GM23338 (cell line): ENCODE measurements around the gene RABL2A.
"Not testable (repeated sequence)": the region's sequence is repeated elsewhere in the genome, so short reads cannot be mapped to it uniquely, and the experiment has no call there.

Experiments
- CTCF ChIP-seq, 2 experiments: fragments of 200-600 bp in 1 of 2; sonication (generic) in 1 of 2; conservative IDR thresholded peaks; 2 replicates each; pipeline versions ENCODE4 v1.5.1 to v1.6.1; 2016 to 2017; ENCODE audit warnings: antibody characterized with exemption in 2 of 2, low read depth in 2 of 2, mild to moderate bottlenecking in 2 of 2, moderate library complexity in 1 of 2
- POLR2AphosphoS5 ChIP-seq: IDR thresholded peaks from 2 replicates; pipeline ENCODE4 v1.6.1; 2016; ENCODE audit warnings: antibody characterized with exemption, low read depth

GRCh38 chr2:113625906-113626305, 1.2 kb upstream of the RABL2A start:
- TF ChIP-seq CTCF (conservative IDR thresholded peaks at IDR 0.05; ENCODE audit: low read depth in 2 of 2); POLR2AphosphoS5: not testable (repeated sequence)
